Measurements from ENCODE around the gene INKA1. TPM values are rescaled to one million over a fixed set of nuclear protein-coding genes. Genes with fewer than 3 reads are reported as not detected.
"Not testable (repeated sequence)": the region's sequence is repeated elsewhere in the genome, so short reads cannot be mapped to it uniquely, and the experiment has no call there.

Gene INKA1
- polyA plus RNA-seq, 1 donor (not counting 4 experiments of a cell fraction or from before 2014, with no cell fraction given): 10.1 TPM

DNA sequence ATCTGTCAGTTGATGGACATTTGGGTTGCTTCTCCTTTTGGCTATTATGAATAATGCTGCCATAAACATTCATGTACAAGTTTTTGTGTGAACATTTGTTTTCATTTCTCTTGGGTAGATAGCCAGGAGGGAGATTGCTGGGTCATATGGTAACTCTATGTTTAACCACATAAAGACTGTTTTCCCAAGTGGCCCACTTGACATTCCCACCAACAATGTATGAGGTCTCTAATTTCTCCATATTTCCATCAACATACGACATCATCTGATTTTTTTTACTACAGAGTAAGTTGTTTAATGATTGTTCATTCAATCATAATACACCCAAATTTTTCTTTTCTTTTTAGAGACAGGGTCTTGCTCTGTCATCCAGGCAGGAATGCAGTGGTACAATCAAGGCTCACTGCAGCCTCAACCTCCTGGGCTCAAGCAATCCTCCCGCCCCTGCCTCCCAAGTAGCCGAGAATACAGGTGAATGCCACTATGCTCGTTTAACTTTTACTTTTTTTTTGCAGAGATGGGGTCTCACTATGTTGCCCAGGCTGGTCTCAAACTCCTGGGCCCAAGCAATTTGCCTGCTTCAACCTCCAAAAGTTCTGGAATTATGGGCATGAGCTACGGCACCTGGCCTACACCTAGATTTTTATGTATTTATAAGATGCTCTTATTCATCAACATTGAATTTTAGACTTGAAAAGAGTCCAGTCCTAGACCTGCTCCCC lies 23.5 kb upstream of the INKA1 start:
- DNase-seq (ENCODE audit: low read depth, low spot score) (no peak), FAIRE-seq (no peak)
- H3K9me1 ChIP-seq (ENCODE audit: control insufficient read depth, extremely low read depth, insufficient read depth, low read length): peaks cover under 1% of the 10 kb centered on the region
- dilution Hi-C loops (cut with MboI; ENCODE audit: extremely low pct_ligation_motif_present, low sequenced_read_pairs): no loop called here
- H4K20me1 ChIP-seq (ENCODE audit: control insufficient read depth, extremely low read depth, insufficient read depth, low read length): peaks cover 3% of the 10 kb centered on the region
- no peaks in the 10 kb centered on the region for H3K9me3 ChIP-seq (ENCODE audit: control insufficient read depth, low read depth, low read length)
- TF ChIP-seq, protein P1, sequence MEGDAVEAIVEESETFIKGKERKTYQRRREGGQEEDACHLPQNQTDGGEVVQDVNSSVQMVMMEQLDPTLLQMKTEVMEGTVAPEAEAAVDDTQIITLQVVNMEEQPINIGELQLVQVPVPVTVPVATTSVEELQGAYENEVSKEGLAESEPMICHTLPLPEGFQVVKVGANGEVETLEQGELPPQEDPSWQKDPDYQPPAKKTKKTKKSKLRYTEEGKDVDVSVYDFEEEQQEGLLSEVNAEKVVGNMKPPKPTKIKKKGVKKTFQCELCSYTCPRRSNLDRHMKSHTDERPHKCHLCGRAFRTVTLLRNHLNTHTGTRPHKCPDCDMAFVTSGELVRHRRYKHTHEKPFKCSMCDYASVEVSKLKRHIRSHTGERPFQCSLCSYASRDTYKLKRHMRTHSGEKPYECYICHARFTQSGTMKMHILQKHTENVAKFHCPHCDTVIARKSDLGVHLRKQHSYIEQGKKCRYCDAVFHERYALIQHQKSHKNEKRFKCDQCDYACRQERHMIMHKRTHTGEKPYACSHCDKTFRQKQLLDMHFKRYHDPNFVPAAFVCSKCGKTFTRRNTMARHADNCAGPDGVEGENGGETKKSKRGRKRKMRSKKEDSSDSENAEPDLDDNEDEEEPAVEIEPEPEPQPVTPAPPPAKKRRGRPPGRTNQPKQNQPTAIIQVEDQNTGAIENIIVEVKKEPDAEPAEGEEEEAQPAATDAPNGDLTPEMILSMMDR (optimal IDR thresholded peaks at IDR 0.05 in 1 of 3, IDR thresholded peaks at IDR 0.05 in 1 of 3, conservative IDR thresholded peaks at IDR 0.05 in 1 of 3; ENCODE audit: extremely low read depth in 1 of 3, insufficient read depth in 2 of 3, low read length in 3 of 3): no peak
- no peak for TF ChIP-seq EZH2 (IDR thresholded peaks at IDR 0.05; ENCODE audit: low read length)
- H3K27me3 ChIP-seq (ENCODE audit: control insufficient read depth, extremely low read depth, insufficient read depth, low read length): no peaks in the 10 kb centered on the region
- peaks cover 75% of the 10 kb centered on the region for H3K79me2 ChIP-seq (ENCODE audit: control insufficient read depth, insufficient read depth, low read length)
- H3K9ac ChIP-seq (ENCODE audit: control insufficient read depth, extremely low read depth, insufficient read depth, low read length): no peak overlapping the region
- H3K27ac ChIP-seq (ENCODE audit: control insufficient read depth, insufficient read depth, low read length): no peak overlapping the region
- no peaks in the 10 kb centered on the region for H3K4me1 ChIP-seq (ENCODE audit: control insufficient read depth, extremely low read depth, insufficient read depth, low read length)
- peaks cover 11 to 17% of the 10 kb centered on the region in 2 experiments for H3K36me3 ChIP-seq (ENCODE audit: control insufficient read depth in 2 of 2, extremely low read depth in 1 of 2, insufficient read depth in 2 of 2, low read length in 2 of 2)
- no peak overlapping the region for H2AFZ ChIP-seq (ENCODE audit: control insufficient read depth, low read length)
- H3K4me2 ChIP-seq (ENCODE audit: control insufficient read depth, extremely low read depth, insufficient read depth, low read depth, low read length): no peak overlapping the region
- no peak overlapping the region for H3K4me3 ChIP-seq (ENCODE audit: control insufficient read depth in 2 of 3, extremely low read depth in 1 of 3, insufficient read depth in 2 of 3, low read depth in 1 of 3, low read length in 3 of 3)

DNA sequence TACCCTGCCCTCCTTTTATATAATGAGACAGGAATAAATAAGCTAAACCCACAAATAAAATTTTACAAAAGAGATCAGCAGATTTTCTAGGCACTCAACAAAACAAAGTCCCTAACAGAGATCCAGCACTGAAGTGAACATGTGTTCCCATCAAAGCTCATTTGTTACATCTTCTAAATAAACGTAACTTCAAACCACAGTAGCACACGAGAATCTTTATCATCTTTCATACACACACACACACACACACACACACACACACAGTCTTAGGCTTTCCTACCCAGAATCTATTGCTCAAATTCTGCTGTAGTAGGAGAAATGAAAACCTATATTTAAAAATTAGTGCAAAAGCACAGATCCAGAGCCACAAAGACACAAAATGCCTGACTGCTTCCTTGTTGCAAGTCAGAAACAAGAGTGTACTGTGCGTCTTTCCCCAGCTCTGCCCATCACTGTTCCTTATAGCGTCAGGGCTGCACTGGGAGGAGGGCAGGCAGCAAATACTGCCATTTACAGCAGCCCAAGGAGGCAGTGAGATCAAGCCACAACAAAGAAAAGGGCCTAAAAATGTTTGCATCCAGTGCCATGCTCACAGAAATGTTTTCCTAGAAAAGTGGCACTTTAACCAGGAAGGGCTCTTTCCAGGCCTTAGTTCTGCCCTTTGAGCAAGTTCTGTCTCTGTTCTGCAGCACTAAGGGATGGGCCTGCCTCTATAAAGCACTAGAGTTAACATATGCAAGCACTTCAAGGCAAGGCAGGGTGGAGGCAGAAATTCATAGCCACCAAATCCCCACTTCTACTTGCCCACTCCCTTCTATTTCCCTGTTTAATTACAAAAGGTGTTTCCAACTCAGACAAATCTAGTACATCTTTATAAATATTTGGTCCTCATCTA lies 22.7 kb upstream of the INKA1 start:
- no peaks in the 10 kb centered on the region for H3K9me1 ChIP-seq (ENCODE audit: control insufficient read depth, extremely low read depth, insufficient read depth, low read length)
- FAIRE-seq (no peak), DNase-seq (ENCODE audit: low read depth, low spot score) (no peak)
- H4K20me1 ChIP-seq (ENCODE audit: control insufficient read depth, extremely low read depth, insufficient read depth, low read length): peaks cover under 1% of the 10 kb centered on the region
- no peak overlapping the region for H3K9ac ChIP-seq (ENCODE audit: control insufficient read depth, extremely low read depth, insufficient read depth, low read length)
- peaks cover 9 to 15% of the 10 kb centered on the region in 2 experiments for H3K36me3 ChIP-seq (ENCODE audit: control insufficient read depth in 2 of 2, extremely low read depth in 1 of 2, insufficient read depth in 2 of 2, low read length in 2 of 2)
- no peak overlapping the region for H3K27ac ChIP-seq (ENCODE audit: control insufficient read depth, insufficient read depth, low read length)
- no peaks in the 10 kb centered on the region for H3K4me1 ChIP-seq (ENCODE audit: control insufficient read depth, extremely low read depth, insufficient read depth, low read length)
- H3K4me2 ChIP-seq (ENCODE audit: control insufficient read depth, extremely low read depth, insufficient read depth, low read depth, low read length): no peak overlapping the region
- dilution Hi-C loops (cut with MboI; ENCODE audit: extremely low pct_ligation_motif_present, low sequenced_read_pairs): no loop called here
- no peak overlapping the region for H3K4me3 ChIP-seq (ENCODE audit: control insufficient read depth in 2 of 3, extremely low read depth in 1 of 3, insufficient read depth in 2 of 3, low read depth in 1 of 3, low read length in 3 of 3)
- TF ChIP-seq, protein P1 (optimal IDR thresholded peaks at IDR 0.05 in 1 of 3, IDR thresholded peaks at IDR 0.05 in 1 of 3, conservative IDR thresholded peaks at IDR 0.05 in 1 of 3; ENCODE audit: extremely low read depth in 1 of 3, insufficient read depth in 2 of 3, low read length in 3 of 3): no peak
- no peak for TF ChIP-seq EZH2 (IDR thresholded peaks at IDR 0.05; ENCODE audit: low read length)
- no peaks in the 10 kb centered on the region for H3K9me3 ChIP-seq (ENCODE audit: control insufficient read depth, low read depth, low read length)
- H3K79me2 ChIP-seq (ENCODE audit: control insufficient read depth, insufficient read depth, low read length): peaks cover 76% of the 10 kb centered on the region
- H2AFZ ChIP-seq (ENCODE audit: control insufficient read depth, low read length): no peak overlapping the region
- no peaks in the 10 kb centered on the region for H3K27me3 ChIP-seq (ENCODE audit: control insufficient read depth, extremely low read depth, insufficient read depth, low read length)

DNA sequence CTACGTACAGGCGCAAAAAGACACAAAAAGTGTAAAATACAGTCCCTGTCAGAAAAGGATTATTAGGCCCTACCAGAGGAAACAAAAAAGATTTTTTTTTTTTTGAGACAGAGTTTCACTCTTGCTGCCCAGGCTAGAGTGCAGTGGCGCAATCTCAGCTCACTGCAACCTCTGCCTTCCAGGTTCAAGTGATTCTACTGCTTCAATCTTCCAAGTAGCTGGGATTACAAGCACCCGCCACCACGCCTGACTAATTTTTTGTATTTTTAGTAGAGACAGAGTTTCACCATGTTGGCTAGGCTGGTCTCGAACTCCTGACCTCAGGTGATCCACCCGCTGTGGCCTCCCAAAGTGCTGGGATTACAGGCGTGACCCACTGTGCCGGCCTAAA lies 22.1 kb upstream of the INKA1 start:
- H2AFZ ChIP-seq (ENCODE audit: control insufficient read depth, low read length); H4K20me1 ChIP-seq (ENCODE audit: control insufficient read depth, extremely low read depth, insufficient read depth, low read length); H3K9me3 ChIP-seq (ENCODE audit: control insufficient read depth, low read depth, low read length); H3K27ac ChIP-seq (ENCODE audit: control insufficient read depth, insufficient read depth, low read length); H3K27me3 ChIP-seq (ENCODE audit: control insufficient read depth, extremely low read depth, insufficient read depth, low read length); DNase-seq (ENCODE audit: low read depth, low spot score); H3K4me2 ChIP-seq (ENCODE audit: control insufficient read depth, extremely low read depth, insufficient read depth, low read depth, low read length); H3K9ac ChIP-seq (ENCODE audit: control insufficient read depth, extremely low read depth, insufficient read depth, low read length); dilution Hi-C loops (cut with MboI; ENCODE audit: extremely low pct_ligation_motif_present, low sequenced_read_pairs); FAIRE-seq; H3K9me1 ChIP-seq (ENCODE audit: control insufficient read depth, extremely low read depth, insufficient read depth, low read length); H3K4me1 ChIP-seq (ENCODE audit: control insufficient read depth, extremely low read depth, insufficient read depth, low read length); H3K4me3 ChIP-seq (ENCODE audit: control insufficient read depth in 2 of 3, extremely low read depth in 1 of 3, insufficient read depth in 2 of 3, low read depth in 1 of 3, low read length in 3 of 3): not testable (repeated sequence)
- Histone ChIP-seq H3K36me3 (ENCODE audit: control insufficient read depth in 2 of 2, extremely low read depth in 1 of 2, insufficient read depth in 2 of 2, low read length in 2 of 2) (peaks cover 8 to 12% of the 10 kb centered on the region in 2 experiments), H3K79me2 (ENCODE audit: control insufficient read depth, insufficient read depth, low read length) (peaks cover 77% of the 10 kb centered on the region)
